ENCODE data around the gene ANGPTL1.
"Not testable (repeated sequence)": the region's sequence is repeated elsewhere in the genome, so short reads cannot be mapped to it uniquely, and the experiment has no call there.

GRCh38 chr1:178847919-178848318 lies 23.0 kb downstream of the ANGPTL1 start:
- not testable (repeated sequence) for TF ChIP-seq HDAC2 (IDR thresholded peaks at IDR 0.05); POLR2A (IDR thresholded peaks at IDR 0.05; ENCODE audit: low read length)
- TF ChIP-seq, protein P1, sequence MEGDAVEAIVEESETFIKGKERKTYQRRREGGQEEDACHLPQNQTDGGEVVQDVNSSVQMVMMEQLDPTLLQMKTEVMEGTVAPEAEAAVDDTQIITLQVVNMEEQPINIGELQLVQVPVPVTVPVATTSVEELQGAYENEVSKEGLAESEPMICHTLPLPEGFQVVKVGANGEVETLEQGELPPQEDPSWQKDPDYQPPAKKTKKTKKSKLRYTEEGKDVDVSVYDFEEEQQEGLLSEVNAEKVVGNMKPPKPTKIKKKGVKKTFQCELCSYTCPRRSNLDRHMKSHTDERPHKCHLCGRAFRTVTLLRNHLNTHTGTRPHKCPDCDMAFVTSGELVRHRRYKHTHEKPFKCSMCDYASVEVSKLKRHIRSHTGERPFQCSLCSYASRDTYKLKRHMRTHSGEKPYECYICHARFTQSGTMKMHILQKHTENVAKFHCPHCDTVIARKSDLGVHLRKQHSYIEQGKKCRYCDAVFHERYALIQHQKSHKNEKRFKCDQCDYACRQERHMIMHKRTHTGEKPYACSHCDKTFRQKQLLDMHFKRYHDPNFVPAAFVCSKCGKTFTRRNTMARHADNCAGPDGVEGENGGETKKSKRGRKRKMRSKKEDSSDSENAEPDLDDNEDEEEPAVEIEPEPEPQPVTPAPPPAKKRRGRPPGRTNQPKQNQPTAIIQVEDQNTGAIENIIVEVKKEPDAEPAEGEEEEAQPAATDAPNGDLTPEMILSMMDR (IDR thresholded peaks at IDR 0.05) = not testable (repeated sequence)
